ENCODE results near the gene RAB29. TPM values are rescaled to one million over a fixed set of nuclear protein-coding genes. Genes with fewer than 3 reads are reported as not detected.

RAB29 gene
- total and polyA plus RNA-seq, 2 donors (not counting 3 experiments of a cell fraction or from before 2014, with no cell fraction given): 18.1 to 18.8 TPM

DNA sequence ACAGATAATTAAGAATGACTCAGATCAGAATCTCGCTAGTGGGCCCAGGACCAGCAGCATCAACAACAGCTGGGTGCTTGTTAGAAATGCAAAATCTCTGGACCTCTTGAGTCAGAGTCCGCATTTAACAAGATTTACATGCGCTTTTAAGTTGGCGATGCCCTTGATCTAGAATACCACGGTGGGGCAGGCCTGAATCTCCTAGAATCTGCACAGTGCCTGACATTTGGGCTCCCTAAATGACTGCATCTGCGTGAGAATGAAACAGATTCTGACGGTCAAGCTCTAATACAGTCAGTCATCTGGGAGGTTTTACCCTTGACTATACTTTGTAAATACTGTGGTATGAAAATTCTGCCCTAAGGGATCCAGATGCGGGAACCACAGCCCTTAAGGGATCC lies 17.2 kb upstream of the RAB29 start:
- H3K9me3 ChIP-seq (replicated peaks; ENCODE audit: control insufficient read depth, insufficient read depth, low read length): no peaks in the 10 kb centered on the region
- intact Hi-C loops (cut with micrococcal nuclease) (loop anchor here (2.0 to 5.0 kb wide), 2 partner anchors 38 to 315 kb away; no protein-coding TSS in a partner anchor), dilution Hi-C loops (cut with MboI; ENCODE audit: extremely low pct_ligation_motif_present, low sequenced_read_pairs) (no loop called here)
- no peak overlapping the region for H3K4me2 ChIP-seq (ENCODE audit: insufficient read depth, low read length)
- H3K4me1 ChIP-seq (ENCODE audit: control insufficient read depth, extremely low read depth, insufficient read depth, low read length): no peaks in the 10 kb centered on the region
- no peak overlapping the region for H3K27ac ChIP-seq (ENCODE audit: insufficient read depth, low read depth, low read length)
- H3K36me3 ChIP-seq (ENCODE audit: control insufficient read depth in 2 of 2, extremely low read depth in 1 of 2, insufficient read depth in 2 of 2, low read length in 2 of 2): peaks cover 0 to 13% of the 10 kb centered on the region in 2 experiments
- CTCF ChIA-PET: interaction anchor here (0.5 to 12.5 kb wide), 35 partner anchors 10 to 313 kb away, joined by 3 to 403 read pairs (median 6); partner anchors contain the start of genes PM20D1, RAB29 and SLC41A1
- TF ChIP-seq FOS (IDR thresholded peaks at IDR 0.05; ENCODE audit: borderline replicate concordance, insufficient read depth, low read length) (no peak), POLR2AphosphoS5 (IDR thresholded peaks at IDR 0.05; ENCODE audit: insufficient read depth, low read depth, low read length) (no peak), EZH2 (IDR thresholded peaks at IDR 0.05; ENCODE audit: borderline replicate concordance, low read depth, low read length, severe bottlenecking) (no peak), MYC (IDR thresholded peaks at IDR 0.05; ENCODE audit: low read depth, low read length) (no peak), GATA2 (IDR thresholded peaks at IDR 0.05; ENCODE audit: insufficient read depth, insufficient read length, low read depth, low read length) (no peak), JUN (IDR thresholded peaks at IDR 0.05; ENCODE audit: borderline replicate concordance, insufficient read depth, insufficient read length, low read depth) (no peak), POLR2A (IDR thresholded peaks at IDR 0.05; ENCODE audit: low read depth, low read length) (no peak), MAX (IDR thresholded peaks at IDR 0.05; ENCODE audit: insufficient read depth, insufficient read length) (no peak)
- TF ChIP-seq, protein P1, sequence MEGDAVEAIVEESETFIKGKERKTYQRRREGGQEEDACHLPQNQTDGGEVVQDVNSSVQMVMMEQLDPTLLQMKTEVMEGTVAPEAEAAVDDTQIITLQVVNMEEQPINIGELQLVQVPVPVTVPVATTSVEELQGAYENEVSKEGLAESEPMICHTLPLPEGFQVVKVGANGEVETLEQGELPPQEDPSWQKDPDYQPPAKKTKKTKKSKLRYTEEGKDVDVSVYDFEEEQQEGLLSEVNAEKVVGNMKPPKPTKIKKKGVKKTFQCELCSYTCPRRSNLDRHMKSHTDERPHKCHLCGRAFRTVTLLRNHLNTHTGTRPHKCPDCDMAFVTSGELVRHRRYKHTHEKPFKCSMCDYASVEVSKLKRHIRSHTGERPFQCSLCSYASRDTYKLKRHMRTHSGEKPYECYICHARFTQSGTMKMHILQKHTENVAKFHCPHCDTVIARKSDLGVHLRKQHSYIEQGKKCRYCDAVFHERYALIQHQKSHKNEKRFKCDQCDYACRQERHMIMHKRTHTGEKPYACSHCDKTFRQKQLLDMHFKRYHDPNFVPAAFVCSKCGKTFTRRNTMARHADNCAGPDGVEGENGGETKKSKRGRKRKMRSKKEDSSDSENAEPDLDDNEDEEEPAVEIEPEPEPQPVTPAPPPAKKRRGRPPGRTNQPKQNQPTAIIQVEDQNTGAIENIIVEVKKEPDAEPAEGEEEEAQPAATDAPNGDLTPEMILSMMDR (IDR thresholded peaks at IDR 0.05; ENCODE audit: extremely low read depth in 1 of 2, insufficient read depth in 1 of 2, low read depth in 1 of 2, low read length in 2 of 2): no peak
- no peak overlapping the region for H2AFZ ChIP-seq (ENCODE audit: low read depth, low read length)
- no peaks in the 10 kb centered on the region for H3K27me3 ChIP-seq (ENCODE audit: control insufficient read depth in 2 of 2, insufficient read depth in 2 of 2, low read length in 2 of 2)
- no peak overlapping the region for H3K4me3 ChIP-seq (replicated peaks in 1 of 3; ENCODE audit: insufficient read depth in 1 of 3, low read depth in 1 of 3, low read length in 3 of 3)
- no peak for DNase-seq (ENCODE audit: low read depth, low spot score)
- no peaks in the 10 kb centered on the region for H3K79me2 ChIP-seq (ENCODE audit: control insufficient read depth, insufficient read depth, low read length)
- BruUV-seq (replicated peaks): no TSS peak
- no peak overlapping the region for H3K9ac ChIP-seq (replicated peaks; ENCODE audit: extremely low read depth, insufficient read depth, low read length)
- POLR2A ChIA-PET: no interaction called here
- no peak for FAIRE-seq
- H3K9me1 ChIP-seq (replicated peaks; ENCODE audit: control insufficient read depth, extremely low read depth, insufficient read depth, low read length): no peaks in the 10 kb centered on the region
- H4K20me1 ChIP-seq (replicated peaks; ENCODE audit: control insufficient read depth, extremely low read depth, insufficient read depth, low read length): no peaks in the 10 kb centered on the region

Measured in endothelial cell of umbilical vein (primary cell).